Inflammatory macrophage (primary cell): ENCODE data around the gene OPTN.
A peak's percentile ranks its signal among the peaks of the same experiment; 100 is the strongest.
"Not testable (repeated sequence)": the region's sequence is repeated elsewhere in the genome, so short reads cannot be mapped to it uniquely, and the experiment has no call there.

ENCODE experiments used
- DNase-seq, 2 donors: peaks; one replicate each; pipeline ENCODE4 v3.0.0-alpha.2; 2020 to 2022

OPTN gene

DNA sequence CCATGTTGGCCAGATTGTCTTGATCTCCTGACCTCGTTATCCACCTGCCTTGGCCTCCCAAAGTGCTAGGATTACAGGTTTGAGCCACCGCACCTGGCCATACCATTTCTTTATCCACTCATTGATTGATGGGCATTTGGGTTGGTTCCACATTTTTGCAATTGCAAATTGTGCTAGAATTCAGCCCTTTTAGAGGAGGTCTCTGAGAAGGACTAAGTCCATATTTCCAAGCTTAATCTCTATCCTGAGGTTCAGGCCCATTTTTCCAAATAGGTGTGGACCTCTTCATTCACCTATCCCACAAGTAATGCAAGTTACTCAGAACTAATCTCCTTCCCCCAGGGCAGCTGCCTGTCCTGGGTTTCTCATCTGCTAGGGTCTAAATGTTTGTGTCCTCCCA is 9.7 kb upstream of the OPTN start:
- no peak for DNase-seq

DNA sequence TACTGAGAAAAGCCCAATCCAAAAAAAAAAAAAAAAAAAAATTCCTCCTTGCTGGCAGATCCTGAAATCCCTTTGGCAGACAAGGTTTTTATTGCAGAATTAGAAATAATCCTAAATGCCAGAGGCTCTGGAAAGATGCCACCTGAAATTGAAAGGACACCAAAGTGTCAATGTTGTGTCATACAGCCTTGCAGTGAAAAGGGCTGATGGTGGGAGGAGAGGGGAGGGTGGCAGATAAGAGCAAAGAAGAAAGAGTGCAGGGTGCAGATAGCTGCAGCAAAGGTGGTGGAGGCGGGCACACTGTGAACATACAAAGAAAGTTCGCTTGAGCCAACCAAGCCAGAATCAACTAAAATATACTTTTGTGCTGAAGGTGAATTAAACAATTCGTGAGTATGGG is 8.2 kb upstream of the OPTN start:
- no peak for DNase-seq

DNA sequence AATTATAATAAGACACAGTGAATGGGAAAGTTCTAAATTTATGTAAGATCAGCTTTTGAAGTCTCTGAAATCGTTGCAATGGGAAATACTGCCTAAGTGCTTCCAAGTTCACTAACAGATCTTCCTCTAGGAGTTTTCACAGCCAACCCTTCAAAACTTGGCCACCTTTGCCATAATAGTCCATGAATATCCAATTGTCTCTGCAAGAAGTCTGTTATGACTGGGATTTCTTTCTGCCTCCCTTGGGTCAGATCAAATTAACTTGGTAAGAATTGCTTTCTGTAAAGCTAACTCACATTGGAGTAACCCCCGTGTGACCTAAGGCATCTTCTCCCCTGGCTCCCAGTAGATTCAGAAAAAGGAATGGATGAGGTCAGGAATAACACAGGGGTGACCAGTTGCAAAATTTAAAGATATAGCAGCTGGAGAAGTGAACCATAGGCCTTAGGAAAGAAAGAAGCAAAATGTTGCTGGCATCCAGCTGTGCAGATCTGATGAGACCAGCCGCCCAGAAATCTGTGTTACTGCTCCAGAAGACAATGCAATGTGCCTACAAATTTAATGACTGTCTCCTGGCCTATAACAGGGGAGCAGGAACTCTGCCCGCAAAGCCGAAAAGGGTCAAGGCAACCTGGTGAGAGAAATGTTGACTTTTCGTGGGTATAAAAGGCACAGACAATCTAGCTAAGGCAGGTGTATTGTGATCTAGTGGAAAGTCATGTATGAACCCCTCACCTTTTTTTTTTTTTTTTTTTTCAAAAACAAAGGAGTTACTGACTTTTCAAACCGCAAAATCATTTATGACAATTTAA is 7.5 kb upstream of the OPTN start:
- DNase-seq, result no peak

DNA sequence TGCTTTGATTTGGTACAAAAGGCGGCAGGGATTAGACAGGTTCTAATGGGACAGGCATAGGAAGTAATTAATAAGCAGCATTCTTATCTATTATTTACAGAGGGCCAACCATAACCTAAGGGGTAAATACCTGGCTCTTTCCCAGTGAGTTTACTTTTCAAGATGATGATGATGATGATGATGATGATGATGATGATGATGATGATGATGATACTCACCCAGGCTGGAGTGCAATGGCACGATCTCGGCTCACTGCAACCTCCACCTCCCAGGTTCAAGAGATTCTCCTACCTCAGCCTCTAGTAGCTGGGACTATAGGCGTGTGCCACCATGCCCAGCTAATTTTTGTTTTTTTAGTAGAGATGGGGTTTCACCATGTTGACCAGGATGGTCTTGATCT is 5.9 kb upstream of the OPTN start:
- DNase-seq, result not testable (repeated sequence)

DNA sequence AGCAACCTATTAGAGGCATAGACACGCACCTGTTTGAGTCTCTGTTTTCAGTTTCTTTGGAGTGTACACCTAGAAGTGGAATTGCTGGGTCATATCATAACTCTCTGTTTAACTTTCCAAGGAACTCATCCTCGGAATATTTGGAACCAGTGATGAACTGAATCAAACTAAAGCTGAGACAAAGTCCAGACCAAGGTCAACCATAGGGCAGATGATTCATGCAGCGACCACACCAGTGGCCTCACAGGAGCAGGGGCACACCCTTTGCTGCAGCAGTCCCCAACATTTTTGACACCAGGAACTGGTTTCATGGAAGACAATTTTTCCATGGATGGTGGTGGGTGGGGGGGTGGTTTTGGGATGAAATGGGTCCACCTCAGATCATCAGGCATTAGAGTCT is 4.9 kb upstream of the OPTN start:
- no peak for DNase-seq

DNA sequence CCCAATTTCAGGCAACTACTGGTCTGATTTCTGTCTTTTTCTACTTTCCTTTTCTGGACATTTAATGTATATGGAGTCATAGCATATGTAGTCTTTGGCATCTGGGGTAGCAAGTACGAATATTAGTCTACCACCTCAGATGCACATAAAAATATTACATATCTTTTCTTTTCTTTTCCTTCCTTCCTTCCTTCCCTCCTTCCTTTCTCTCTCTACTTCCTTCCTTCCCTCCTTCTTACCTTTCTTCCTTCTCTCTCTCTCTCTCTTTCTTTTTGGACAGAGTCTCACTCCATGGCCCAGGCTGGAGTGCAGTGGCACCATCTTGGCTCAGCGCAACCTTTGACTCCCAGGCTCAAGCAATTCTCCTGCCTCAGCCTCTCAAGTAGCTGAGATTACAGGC is 4.0 kb upstream of the OPTN start:
- no peak for DNase-seq

DNA sequence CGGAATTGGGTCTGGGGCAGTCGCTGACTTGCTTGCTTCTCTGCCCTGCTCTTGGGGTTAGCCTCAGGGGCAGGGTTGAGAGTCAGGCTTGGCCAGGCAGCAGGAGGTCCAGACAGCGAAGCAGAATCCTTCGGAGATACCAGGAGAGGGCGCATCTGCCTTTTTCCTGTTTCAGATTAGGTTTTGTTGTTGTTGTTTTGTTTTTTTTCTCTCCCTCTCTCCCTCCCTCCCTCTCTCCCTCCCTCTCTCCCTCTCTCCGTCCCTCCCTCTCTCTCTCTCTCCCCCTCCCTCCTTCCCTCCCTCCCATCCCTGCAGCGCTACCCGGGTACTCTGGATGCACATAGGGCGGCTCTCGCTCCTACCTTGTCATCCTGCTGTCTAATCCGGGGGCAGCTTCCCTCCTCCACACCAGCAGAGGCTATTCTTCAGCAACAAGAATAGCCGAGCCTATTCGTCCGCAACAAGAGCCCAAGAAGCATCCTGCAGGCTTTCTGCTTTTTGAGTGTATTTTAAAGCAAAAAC is 758 bp upstream of the OPTN start:
- DNase-seq, result peak; percentile 41 to 57

DNA sequence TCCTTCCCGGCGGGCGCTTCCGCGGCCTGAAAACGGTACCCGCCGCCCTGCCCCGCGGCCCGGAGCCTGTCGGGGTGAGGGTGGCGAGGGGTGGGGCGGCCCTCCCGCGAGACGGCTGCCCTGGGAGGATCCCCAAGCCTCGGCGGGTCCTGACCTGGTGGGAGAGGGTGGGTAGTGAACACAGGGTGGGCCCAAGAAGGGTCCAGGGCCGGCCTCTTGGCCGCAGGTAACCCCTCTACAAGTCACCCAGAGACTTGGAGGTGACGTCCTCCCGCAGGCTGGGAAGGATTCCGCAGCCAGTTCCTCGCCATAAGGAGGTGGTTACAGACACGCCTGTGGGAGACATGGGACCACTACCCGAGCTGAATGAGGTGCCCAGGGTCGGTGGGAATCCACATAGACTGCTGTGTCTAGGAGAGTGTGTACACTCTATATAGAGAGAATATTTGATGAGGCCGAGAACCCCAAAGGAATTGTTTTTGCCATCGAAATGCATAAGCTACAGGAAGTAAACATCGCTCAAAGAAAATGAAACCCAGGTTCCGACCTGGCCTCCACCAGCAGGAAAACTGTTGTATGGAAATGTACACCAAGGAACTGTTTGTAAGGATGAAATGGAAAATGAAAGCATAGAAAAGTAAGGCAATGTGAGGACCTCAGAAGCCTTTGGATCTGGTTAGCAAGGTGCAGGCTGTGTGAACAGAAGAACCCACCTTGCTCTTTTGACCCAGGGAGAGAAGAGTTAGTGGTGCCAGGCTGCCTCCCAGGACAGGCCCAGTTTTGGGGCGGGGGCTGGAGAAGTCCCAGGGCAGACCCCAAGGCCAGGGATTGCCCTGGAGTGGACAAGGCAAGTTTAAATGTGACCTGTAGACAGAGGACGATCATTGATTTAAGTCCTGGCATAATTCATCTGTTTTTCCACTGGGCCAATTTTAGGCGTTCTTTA is 659 bp downstream of the OPTN start:
- DNase-seq, result peak in 1 of 2 donors; percentile 13

DNA sequence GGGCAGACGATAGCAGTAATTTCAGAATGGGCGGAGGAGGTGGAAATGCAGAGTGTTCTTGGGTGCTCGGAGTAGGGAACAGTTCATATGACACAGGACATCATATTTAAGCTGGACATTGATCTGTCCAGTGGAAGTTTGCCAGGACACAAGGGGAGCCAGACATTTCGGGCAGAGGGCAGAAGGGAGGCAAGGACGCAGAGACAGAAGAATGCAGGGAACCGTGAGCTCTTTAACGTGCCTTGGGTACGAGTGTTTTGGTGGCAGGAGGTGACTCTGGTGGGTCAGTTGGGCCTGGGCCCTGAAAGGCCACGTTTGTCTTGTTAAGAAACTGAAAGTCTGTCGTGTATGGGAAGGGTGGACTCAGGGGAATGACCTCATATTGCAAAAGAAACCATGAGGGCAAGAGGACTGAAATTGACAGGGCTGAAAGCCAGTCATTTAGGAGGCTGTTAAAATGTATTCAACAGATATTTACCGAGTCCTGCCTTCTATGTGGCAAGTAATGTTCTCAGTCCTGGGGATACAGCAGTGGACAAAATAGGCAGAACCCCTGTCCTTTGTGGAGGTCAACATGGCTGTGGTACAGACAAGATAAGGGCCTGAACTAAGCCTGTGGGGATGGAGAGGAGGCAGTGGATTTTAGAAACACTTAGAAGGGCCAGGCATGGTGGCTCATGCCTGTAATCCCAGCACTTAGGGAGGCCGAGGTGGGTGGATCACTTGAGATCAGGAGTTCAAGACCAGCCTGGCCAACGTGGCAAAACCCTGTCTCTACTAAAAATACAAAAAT is 2.2 kb downstream of the OPTN start:
- peak in 1 of 2 donors; percentile 14 for DNase-seq

DNA sequence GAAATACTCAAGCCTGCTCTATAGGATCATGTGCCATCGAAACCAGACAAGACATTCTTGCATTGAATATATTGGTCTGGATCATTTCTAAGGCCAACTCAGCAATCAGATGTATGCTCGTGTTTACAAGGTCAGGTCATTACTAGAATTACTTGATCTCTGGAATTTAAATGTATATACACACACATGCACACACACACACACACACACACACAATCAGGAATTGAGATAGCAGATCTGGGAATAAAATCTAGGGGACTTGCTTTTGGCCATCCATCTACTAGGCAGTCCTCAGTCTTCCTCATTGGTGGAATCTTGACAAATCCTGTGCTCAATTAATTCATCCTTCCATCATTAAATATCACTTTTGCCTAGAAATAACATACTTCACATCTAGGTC is 3.6 kb downstream of the OPTN start:
- DNase-seq, result no peak

DNA sequence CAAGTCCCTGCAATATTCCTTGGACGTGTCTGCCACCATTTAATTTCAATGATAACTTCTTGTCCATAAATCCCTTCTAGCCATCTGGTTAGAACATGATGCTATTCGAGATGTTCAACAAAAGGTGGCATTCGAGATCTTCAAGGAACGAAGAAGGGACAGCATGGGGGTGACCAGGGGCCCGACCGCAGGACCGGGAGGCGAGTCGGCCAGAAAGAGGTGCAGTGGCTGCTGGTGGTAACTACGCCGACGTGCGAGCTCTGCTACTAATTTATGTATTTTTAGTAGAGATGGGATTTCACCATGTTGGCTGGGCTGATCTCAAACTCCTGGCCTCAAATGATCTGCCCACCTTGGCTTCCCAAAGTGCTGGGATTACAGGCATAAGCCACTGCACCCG is 4.7 kb downstream of the OPTN start:
- DNase-seq, result no peak

DNA sequence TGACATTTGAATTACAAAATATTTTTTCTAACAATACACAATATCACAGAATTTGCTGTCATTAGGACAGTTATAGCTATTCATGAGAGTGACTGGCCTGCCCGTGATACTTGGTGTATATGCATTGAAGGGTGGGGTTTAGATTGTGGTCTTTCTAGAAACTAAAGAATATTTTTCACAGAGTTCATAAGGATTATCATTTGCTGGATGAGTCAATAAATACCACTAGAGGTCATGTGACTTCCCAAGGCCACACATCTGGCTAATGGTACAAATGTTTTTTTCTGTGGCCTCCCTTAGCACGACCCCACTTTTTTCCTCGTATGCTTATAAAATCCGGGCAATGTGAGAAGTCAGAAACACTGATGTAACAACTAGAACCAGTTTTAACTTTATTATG is 5.2 kb downstream of the OPTN start:
- no peak for DNase-seq

DNA sequence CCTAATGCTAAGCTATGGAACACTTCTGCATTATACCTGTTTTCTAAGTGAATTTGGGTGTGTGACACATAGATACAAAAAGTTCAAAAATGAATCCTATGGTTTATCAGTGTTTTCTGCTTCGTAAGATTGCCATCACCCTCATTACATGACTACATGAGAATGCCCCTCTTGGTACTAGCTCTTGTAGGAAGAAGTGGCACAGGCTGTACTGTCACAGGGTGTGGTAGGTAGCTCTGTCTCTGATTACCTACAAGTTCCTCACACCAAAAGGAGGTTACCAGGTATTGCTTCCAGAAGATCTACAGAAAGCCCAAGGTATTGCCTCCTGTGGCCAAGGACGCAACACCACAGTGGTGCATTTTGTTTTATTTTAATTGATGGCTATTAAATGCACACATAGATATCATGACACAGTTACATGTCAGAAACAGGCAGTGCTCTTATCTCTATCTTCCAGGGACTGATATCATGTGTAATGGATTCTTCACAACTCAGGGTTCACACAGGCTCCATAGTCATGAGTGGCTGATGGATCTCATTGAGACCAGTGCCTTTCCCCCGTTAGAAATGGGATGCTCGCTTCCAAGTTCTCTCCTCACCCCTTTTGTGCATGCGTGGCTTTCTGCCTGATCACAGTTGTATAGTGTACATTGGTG is 6.6 kb downstream of the OPTN start:
- DNase-seq, result no peak

DNA sequence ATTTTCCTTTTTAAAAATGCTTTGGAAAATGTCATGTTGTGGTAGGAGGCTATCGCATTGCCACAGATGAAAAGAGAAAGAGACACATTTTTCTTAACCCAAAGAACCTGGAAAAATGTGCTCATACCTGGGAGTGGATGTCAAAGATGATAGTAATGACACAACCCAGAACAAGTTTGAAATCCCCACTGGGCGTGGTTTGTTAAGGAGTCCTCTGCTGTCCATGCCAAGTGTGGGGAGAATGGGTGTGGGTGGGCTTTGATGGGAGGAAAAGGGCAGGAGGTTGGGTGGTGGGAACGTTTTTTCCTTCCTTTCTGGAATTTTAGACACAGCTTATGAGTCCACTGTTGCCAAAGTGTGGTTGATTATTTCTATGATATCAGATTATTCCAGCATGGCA is 10.9 kb downstream of the OPTN start:
- DNase-seq, result no peak

DNA sequence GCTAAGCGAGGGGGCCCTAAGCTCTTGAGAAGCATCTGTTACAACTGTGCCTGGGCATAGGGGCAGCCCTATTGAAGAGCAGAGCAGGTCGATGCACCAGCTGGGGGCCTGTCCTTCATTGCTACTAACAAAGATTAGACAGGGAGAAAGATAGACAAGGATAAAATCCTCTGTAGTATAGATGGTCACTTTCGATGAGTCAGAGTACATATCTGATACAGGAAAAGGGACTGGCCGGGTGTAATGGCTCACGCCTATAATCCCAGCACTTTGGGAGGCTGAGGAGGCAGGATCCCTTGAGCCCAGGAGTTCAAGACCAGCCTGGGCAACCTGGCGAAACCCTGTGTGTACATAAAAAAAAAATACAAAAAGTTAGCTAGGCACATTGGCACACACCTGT is 13.6 kb downstream of the OPTN start:
- DNase-seq, result no peak

DNA sequence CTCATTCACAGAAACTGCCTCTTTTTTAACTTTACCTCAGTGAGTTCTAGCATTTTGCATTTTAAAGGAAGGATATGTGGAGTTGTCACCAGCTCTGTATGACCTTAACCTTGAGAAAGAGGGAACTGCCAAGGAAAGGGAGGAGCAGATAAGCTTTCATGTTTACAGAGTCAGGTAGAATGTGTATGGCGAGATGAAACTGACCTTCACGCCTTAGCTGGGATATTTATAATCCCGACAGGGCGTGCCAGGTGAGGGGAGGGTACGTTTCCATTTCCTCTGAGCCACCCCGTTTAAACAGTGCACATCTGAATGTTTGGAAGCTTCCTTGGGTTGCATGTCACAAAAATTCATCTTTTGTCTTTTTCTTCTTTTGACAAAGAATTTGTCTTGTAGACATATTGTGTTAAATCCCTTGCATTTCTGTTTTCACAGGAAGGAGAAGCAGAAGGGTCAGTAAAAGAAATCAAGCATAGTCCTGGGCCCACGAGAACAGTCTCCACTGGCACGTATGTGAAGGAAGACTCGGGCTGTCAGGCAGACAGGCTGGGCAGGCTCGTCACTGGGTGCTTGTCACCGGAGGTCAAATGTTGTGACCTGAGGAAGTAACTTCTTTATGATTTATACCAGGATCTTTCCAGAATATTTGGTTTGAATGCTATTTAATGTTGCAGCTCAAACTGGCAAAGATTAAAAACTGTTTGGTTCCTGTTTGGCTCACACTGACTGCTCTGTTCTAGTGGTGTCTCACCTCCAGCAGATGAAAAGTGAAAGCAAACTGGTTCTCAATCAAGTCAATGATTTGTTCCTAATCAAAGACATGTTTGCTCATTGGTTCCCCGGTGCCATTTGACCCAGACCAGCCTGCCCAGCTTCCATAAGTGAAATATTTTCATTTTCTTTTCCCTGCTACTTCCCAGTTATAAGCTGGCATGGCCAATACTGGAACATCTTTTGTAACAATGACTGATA is 16.2 kb downstream of the OPTN start:
- no peak for DNase-seq

DNA sequence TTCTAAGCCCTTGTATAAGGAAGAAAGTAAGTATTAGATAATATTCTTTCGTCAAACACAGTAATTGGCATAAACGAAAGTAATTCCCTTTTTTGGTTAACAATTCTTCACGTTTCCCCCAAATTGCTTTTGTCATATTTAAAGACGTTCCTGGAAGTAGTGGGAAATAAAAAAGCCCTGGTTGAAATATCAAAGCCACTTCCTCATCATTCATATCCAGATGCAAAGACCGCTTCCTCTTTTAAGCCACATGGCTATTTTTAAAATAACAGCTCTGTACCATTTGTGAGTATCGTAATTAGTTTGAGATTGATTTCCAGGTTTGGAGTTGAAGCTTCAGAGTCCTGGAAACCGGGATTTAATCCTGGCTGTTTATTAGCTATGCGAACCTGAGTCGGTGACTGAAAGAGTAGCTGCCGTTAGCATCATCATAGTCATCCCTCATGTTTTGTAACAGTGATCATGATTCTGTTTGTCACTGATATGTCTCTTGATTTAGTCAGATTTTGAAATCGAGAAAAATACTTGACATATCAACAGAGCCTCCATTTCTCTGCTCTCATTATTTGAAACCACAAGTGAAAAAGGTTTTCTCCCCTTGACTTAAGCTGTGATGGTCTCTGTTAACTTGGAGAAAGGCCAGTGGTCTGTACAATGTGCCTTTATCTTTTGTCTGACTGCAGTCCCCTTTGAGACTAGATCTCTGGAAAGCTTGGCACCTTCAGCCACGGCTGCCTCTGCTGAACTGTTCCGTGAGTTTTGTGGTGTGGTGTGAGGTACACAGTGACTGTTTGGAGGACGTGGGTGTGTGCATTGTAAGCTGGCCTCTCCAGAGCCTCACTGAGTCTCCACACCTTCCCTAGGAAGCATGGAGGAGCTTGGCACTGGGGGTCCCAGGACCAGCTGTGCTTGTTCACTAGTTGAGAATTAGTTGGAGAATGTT is 18.1 kb downstream of the OPTN start:
- DNase-seq, result peak; percentile 74 to 91

DNA sequence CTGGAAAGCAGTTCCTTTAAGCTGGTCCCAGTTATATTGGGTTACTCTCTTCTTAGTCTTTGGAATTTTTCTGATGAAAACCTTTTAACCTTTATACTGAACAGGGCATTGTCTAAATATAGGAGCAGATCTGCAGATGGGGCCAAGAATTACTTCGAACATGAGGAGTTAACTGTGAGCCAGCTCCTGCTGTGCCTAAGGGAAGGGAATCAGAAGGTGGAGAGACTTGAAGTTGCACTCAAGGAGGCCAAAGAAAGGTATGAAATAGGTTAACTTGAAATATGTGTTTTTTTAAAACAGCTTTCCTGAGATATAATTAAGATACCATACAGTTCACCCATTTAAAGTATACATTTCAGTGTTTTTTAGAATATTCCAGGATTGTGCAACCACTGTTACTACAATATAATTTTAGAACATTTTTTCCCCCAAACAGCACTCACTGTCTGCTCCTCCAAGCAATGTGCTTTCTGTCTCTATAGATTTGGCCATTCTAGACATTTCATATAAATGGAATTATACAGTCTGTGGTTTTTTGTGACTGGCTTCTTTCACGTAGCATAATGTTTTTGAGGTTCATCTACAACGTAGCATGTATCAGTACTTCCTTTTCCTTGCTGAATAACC is 18.9 kb downstream of the OPTN start:
- DNase-seq, result no peak

DNA sequence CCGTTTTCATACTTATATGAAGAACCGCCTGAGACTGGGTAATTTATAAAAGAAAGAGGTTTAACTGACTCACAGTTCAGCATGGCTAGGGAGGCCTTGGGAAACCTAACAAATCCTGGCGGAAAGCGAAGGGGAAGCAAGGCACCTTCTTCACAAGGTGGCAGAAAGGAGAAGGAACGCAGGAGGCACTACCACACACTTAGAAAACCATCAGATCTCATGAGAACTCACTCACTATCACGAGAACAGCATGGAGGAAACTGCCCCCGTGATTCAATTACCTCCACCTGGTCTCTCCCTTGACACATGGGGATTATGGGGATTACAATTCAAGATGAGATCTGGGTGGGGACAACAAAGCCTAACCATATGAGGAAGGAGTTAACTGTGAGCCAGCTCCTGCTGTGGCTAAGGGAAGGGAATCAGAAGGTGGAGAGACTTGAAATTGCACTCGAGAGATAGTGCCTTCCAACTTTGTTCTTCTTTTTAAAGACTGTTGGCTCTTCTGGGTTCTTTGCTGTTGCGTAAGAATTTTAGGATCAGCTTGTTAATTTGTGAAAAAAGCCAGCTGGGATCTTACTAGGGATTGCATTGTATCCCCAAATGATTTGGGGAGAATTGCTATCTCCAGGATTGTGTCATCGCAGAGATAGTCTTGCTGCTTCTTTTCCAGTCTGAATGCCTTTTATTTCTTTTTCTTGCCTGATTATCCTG is 21.0 kb downstream of the OPTN start:
- DNase-seq, result peak in 1 of 2 donors; percentile 5
